Right renal cortex interstitium (tissue), 3 donors: ENCODE measurements around the gene ZNF850. TPM values are rescaled to one million over a fixed set of nuclear protein-coding genes. Genes with fewer than 3 reads are reported as not detected.
"Not testable (repeated sequence)": the region's sequence is repeated elsewhere in the genome, so short reads cannot be mapped to it uniquely, and the experiment has no call there.

Experiments used
- DNase-seq, 3 donors: peaks; one replicate each; pipeline ENCODE4 v3.0.0-alpha.2; 2013; ENCODE audit warnings: low read depth in 3 of 3, low spot score in 2 of 3
- polyA plus RNA-seq, 3 donors: library from polyadenylated mRNA; unstranded; fragments of 120-200 nt; gene quantifications; one replicate each; pipeline ENCODE4 v1.2.1, GENCODE V29; 2013; ENCODE audit not compliant: insufficient read length in 3 of 3

The ZNF850 gene
- polyA plus RNA-seq = 1 to 10 TPM; 2.9 to 3.4 (median 3.1) TPM

DNA sequence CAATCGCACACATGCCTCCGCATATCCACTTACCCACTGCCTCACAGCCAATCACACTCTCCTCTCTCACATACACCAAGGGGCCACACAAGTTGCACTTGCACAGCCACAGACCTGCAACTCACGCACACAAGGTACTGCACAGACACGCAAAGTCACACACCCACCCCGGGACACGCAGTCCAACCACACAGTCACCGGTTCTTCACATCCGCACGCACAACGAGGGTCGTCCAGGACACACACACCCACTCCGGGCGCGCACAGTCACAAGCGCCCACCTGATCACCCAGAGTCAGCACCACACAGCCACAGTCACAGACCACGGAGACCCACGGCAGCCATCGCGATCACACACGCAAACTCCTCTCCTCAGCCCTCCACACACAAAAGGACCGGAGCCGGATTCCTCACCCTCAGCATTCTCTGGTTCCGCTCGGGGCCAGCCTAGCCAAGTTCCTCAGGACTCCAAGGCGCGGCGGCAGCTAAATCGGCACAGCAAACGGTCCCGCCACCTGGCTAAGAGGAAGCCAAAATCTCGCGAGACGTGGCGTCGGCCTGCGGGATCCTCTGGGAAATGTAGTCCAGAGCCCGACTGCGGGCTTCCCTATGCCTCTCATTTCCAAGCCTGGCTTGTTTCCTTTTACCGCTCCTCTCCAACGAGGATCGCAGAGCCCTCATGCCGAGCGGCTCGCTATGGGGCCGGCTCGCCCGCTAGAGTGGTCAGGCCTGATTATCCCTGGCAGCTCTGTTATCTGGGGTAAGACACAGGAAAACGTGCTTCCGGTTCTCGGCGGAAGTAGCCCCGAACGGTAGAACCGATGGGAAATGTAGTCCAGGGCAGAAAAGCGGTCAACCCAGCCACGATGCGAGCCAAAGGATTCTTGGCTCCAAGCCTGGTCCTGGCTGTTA is at the start of gene ZNF850:
TSS of gene ZNF850 (minus strand) at position 497 of the 912 bp plus-strand sequence. CDS start 10,201 bp downstream, outside the sequence.
- DNase-seq = peak; percentile 94 to 96 (median 94)

DNA sequence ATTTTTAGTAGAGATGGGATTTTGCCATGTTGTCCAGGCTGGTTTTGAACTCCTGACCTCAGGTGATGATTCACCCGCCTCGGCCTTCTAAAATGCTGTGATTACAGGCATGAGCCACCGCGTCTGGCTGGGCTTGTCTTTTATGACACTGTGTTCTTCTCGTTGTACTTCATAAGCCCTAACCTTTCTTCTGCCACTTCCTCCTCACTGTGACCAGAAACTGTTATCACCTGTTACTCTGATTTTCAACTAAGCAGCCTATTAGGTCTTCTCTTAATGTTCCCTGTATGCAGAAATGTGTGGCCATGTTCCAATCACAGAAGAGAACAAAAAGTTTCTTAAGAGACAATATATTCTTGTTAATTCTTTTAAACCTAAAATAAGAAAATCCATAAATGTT is 49.2 kb upstream of the ZNF850 start:
- no peak for DNase-seq

DNA sequence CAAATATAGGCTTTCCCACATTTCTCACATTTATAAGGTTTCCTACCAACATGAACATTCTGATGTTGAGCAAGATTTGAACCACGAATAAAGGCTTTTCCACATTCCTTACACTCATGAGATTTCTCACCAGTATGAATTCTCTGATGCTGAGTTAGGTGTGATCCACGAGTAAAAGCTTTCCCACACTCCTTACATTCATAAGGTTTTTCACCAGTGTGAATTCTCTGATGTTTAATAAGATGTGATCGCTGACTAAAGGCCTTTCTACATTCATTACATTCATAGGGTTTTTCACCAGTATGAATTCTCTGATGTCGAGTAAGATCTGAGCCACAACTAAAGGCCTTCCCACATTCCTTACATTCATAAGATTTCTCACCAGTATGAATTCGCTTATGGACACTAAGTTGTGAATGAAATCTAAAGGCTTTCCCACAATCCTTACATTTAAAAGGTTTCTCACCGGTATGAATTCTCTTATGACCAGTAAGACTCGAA is 46.6 kb upstream of the ZNF850 start:
- no peak for DNase-seq

DNA sequence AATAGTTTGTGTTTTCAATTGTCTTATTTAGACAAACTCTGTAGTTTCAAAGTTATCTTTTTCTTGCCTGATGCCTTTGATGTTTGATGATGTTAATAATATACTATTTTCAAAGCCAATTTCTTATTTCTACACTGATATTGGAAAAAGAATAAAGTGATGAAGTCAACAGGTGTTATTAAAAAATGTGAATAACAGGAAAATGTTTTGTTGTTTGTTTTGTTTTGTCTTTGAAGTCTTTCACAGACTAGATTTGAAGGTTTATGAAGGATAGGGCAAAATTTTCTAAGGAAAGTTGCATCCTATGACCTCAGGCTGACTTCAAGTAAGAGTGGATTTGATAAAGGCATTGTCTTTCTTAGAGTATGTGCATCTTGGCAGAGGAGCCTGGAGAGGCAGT is 34.4 kb upstream of the ZNF850 start:
- no peak for DNase-seq

DNA sequence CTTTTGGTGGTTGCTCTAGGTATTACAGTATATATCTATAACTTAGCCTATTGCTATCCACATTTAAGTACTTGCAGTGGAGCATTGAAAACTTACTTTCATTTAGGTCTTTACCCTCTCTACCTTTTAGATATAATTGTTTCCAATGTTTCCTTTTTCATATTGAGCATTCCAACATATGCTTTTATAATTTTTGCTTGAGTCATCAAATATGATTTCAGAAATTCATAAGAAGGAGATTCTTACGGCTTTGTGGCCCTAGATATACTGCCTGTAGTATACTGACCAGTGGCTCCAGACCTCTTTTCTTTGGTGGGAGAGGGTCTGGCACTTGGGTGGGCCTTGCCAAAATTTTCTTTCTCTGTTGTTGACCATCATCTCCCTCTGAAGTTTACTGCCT is 32.8 kb upstream of the ZNF850 start:
- DNase-seq = no peak

DNA sequence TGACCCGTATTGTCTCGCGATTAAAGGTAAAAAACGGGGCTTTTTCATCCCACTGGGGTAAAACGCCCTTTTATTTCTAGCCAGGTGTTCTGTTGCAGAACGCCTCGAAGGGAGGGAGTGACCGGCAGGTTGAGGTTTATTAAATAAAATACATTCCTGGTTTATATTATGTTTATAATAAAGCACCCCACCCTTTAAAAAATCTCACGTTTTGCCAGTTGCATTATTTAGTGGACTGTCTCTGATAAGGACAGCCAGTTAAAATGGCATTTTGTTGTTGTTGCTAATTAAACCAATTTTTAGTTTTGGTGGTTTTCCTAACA is 25.1 kb upstream of the ZNF850 start:
- DNase-seq = no peak

DNA sequence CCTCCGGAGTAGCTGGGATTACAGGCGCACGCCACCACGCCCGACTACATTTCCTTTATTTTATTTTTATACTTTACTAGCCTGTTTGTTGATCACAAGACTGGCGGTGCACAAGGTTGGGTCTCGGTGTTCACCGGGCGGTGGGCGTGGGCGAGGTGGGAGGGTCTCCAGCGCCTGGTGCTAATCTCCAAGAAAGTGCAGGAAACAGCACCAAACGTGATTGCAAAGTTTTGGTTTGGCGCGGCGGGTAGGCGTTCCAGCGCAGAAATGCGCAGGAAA is 24.0 kb upstream of the ZNF850 start:
- no peak for DNase-seq

DNA sequence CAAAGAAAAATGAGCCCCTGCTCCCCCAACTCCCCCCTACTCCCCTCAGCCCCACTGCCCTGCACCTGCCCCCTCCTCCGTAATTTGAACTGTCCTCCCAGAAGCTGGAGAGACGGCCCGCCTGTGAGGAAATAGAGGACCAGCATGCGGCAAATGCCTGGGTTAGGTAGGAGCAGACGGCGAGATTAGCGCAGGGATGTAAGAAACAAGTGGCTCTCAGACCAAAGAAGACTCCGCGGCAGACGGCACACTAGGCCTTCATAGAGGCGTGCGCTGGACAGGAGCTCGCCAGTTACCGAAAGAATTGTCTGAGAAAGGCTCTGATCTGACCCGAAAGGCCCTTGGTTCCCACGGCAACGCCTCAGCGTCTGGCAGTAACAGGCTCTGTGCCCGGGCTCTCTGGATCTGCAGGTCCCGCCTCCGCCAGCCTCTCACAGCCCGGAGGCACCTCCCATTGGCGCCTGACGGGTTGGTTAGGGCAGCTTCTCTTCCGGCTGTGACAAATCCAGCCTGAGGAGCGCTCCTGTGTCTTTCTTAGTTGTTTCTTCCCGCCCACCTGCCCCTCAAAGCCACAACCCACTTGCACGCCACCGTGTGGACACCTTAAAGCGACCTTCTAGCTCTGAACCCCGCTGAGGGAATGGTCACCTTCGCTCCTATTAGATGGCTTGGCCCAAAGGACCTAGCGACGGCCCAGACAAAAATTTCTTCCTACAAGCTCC is 19.0 kb upstream of the ZNF850 start:
- not testable (repeated sequence) for DNase-seq

DNA sequence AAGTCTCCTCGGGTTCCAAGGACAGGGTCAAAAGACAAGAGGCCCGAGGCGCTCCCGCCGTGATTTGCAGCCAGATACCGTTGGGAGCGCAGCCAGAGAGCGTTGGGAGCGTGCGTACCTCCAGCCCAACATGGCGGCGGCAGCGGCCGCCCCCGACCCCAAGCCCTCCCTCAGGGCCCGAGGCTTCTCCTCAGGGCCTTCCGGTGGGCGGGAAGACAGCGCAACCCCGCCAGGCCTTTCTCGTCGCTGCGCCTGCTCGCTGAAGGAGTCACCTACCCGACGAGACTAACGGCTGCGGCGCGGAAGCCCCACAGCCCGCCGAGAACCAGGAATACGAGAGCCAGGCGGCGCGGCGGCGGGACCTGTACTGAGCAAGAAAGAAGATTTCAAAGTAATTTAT is 3.2 kb upstream of the ZNF850 start:
- DNase-seq = no peak

DNA sequence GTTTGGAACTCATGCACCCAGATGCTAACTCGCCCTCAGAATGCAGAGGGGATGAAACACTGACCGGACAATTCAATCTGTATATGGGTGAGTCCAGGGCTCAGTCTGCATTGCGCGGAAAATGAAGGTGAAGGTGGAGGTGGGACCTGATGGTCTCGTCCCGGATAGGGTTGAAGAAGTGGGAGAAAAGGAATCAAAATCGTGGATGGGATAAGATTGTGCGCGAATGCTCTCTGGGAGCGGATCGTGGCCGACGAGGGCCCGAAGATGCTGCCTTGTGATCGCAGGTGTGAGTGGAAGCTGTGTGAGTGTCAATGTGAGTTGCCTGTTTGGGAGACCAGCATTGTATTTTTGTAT is 594 bp upstream of the ZNF850 start:
- DNase-seq = no peak

DNA sequence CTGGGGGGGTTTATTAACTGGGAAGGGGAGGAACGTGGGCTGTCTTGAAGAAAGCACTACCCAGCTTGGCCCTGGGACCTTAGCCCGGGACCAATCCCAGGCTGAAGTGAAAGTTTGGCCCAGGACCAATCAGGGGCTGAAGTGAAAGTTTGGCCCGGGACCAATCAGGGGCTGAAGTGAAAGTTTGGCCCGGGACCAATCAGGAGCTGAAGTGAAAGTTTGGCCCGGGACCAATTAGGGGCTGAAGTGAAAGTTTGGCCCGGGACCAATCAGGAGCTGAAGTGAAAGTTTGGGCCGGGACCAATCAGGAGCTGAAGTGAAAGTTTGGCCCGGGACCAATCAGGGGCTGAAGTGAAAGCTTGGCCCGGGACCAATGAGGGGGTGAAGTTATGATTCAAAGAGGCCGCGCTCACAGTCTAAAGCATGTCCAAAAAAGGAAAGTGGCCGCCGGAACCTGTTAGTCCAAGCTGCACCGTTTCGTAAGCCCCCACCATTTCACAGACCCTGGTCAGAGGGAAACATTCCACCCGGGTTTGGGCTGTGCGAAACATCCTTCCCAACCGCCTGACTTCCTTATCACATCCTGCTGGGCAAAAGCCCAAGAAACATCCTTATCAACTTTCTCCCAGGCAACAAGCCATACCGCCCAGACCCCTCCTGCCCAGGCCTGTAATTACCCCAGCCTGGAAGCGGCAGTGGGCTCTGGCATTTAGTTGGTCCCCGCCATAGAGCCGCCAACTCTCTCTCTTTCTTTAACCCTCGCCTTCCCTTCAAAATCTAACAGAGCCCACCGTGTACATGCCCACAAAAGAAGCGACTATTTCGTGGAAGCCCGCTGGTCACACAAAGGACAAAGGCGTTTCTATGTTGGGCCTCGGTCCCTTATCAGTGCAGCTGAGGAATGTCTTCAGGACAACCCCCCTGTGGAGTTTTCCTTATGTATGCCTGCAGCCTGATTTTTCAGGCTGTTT is 1.1 kb downstream of the ZNF850 start:
- DNase-seq = peak; percentile 57 to 73 (median 65)

DNA sequence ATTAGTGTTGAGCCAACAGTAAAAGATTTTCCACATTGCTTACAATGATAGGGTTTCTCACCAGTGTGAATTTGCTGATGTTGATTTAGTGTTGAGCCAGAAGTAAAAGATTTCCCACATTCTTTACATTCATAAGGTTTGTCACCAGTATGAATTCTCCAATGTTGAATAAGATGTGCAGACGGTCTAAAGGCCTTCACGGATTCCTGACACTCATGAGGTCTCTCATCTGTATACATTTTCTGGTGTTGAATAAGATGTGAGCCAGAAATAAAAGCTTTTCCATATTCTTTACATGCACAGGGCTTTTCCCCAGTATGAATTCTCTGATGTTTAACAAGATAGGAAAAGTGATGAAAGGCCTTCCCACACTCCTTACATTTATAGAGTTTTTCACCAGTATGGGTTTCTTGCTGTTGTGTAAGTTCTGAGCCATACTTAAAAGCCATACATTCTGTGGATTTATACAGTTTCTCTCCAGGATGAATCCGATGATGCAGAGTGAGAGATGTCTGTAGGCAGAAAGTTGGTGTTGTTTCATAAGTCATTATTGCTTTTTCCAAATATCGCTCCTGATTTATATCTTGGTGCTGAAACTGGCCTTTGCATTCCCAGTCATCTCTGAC is 22.4 kb downstream of the ZNF850 start:
- no peak for DNase-seq

DNA sequence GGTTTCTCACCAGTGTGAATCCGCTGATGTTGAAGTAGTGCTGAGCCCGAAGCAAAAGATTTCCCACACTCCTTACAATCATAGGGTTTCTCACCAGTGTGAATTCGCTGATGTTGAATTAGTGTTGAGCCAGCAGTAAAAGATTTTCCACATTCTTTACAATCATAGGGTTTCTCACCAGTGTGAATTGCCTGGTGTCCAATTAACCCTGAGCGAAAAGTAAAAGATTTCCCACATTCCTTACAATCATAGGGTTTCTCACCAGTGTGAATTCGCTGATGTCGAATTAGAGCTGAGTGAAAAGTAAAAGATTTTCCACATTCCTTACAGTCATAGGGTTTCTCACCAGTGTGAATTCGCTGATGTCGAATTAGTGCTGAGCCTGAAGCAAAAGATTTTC is 23.0 kb downstream of the ZNF850 start:
- DNase-seq = not testable (repeated sequence)

DNA sequence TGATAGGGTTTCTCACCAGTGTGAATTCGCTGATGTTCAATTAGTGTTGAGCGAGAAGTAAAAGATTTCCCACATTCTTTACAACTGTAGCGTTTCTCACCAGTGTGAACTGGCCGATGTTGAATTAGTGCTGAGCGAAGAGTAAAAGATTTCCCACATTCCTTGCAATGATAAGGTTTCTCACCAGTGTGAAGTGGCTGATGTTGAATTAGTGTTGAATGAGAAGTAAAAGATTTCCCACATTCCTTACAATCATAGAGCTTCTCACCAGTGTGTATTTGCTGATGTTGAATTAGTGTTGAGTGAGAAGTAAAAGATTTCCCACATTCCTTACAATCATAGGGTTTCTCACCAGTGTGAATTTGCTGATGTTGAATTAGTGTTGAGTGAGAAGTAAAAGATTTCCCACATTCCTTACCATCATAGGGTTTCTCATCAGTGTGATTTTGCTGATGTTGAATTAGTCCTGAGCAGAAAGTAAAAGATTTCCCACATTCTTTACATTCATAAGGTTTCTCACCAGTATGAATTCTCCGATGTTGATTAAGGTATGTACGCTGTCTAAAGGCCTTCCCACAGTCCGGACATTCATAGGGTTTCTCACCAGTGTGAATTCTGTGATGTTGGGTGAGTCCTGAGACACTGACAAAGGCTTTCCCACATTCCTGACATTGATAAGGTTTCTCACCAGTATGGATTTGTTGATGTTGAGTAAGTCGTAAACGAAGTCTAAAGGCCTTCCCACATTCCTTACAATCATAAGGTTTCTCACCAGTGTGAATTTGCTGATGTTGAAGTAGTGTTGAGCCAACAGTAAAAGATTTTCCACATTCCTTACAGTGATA is 24.0 kb downstream of the ZNF850 start:
- DNase-seq = no peak

DNA sequence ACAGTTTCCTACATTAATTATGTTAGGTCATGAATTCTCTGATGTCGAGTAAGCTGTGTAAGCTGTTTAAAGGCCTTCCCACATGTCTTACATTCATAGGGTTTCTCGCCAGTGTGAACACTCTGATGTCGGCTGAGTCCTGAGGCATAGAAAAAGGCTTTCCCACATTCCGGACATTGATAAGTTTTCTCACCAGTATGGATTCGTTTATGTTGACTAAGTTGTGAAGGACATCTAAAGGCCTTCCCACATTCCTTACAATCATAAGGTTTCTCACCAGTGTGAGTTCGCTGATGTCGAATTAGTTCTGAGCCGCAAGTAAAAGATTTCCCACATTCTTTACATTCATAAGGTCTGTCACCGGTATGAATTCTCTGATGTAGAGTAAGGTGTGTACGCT is 24.9 kb downstream of the ZNF850 start:
- DNase-seq = no peak

DNA sequence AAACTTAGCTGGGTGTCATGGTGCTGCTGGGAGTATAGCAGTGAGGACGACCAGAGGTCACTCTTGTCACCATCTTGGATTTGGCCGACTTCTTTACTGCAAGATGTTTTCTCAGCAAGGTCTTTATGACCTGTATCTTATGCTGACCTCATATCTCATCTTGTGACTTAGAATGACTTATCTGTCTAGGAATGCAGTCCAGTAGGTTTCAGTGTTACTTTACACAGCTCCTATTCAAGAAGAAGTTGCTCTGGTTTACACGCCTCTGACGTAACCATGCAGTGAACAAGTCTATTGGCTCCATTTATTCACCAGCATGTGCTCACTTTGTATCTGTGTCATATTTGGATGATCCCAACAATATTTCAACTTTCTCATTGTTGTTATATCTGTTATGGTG is 26.7 kb downstream of the ZNF850 start:
- no peak for DNase-seq

DNA sequence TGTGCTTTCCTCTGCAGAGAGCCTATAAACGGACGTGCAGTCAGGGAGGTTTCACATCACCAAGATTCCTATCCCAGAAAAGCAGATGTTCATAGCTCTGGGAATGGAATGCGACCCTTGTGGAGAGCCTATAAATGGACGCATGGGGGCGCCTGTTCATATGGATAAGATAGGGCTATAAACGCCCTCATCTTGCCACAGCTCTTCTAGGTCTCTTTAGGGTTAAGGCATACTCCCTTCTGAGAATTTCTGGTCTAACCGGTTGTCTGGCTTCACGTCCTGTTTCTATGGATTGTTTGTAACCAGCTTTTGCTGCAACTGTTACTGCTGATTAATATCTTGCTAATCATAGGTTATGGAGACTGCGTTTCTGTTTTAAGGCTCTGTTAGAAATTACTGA is 36.4 kb downstream of the ZNF850 start:
- DNase-seq = not testable (repeated sequence)

DNA sequence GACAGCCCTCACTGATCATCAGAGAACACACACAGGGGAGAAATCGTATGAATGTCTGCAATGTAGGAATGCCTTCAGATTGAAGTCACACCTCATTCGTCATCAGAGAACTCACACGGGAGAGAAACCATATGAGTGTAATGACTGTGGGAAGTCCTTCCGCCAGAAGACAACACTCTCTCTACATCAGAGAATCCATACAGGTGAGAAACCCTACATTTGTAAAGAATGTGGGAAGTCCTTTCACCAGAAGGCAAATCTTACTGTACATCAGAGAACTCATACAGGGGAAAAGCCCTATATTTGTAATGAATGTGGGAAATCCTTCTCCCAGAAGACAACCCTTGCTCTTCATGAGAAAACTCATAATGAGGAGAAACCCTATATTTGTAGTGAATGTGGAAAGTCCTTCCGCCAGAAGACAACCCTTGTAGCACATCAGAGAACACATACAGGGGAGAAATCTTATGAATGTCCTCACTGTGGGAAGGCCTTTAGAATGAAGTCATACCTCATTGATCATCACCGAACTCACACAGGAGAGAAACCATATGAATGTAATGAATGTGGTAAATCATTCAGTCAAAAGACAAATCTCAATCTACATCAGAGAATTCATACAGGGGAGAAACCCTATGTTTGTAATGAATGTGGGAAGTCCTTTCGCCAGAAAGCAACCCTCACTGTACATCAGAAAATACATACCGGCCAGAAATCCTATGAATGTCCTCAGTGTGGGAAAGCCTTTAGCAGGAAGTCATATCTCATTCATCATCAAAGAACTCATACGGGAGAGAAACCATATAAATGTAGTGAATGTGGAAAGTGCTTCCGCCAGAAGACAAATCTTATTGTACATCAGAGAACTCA is 52.7 kb downstream of the ZNF850 start:
- no peak for DNase-seq

DNA sequence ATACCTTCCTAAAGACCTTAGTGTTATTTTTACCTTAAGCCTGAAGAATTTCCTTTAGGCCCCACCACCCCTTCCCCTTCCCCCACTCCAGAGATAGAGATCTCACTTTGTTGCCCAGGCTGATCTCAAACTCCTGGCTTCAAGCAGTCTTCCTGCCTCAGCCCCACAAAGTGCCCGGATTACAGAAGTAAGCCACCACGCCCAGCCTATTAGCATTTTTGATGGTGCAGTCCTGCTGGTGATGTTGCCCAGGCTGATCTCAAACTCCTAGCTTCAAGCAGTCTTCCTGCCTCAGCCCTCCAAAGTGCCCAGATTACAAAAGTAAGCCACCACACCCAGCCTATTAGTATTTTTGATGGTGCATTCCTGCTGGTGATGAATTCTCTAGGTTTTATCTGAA is 63.2 kb downstream of the ZNF850 start:
- no peak for DNase-seq
